AG04449 (cell line): Measurements from ENCODE around the gene SLC41A1.

Source experiments
- CTCF ChIA-PET: fragments of 350-600 bp; formaldehyde crosslinking; extraction: SDS; loops from one replicate; lab custom pipeline; 2021; ENCODE audit warnings: antibody characterized with exemption; lab: Yijun Ruan, JAX
- POLR2A ChIA-PET: fragments of 400-600, 350-600 bp; formaldehyde crosslinking; extraction: SDS; loops from one replicate; lab custom pipeline; 2020; ENCODE audit warnings: antibody characterized with exemption, inconsistent platforms; lab: Yijun Ruan, JAX
- DNase-seq: peaks from one replicate; pipeline ENCODE4 v3.0.0-alpha.2; 2010; ENCODE audit warnings: low read depth, low spot score
- H3K4me3 ChIP-seq: 2 replicates; pipeline ENCODE4 v1.5.1; 2011; ENCODE audit warnings: low read depth, mild to moderate bottlenecking, control low read depth, low read length
- CTCF ChIP-seq: IDR thresholded peaks from one replicate; pipeline ENCODE4 v1.5.1; 2011; ENCODE audit warnings: mild to moderate bottlenecking, moderate library complexity, low read length, control low read depth, inconsistent platforms; ENCODE audit not compliant: insufficient read depth; ENCODE audit errors: missing control alignments

Gene SLC41A1

GRCh38 chr1:205782627-205783432 is 30.2 kb downstream of the SLC41A1 start:
- ChIA-PET CTCF (interaction anchor here (0.7 to 2.4 kb wide), 8 partner anchors 8 to 205 kb away, joined by 3 to 22 read pairs (median 4); no protein-coding TSS in a partner anchor), POLR2A (no interaction called here)
- H3K4me3 ChIP-seq, result no peak overlapping the region
- TF ChIP-seq CTCF, result no peak
- no peak for DNase-seq

- POLR2A ChIA-PET, result no interaction called here
- TF ChIP-seq CTCF, result no peak
- no peak for DNase-seq
- CTCF ChIA-PET, result interaction anchor here (1.3 kb wide), 1 partner anchor 12 kb away, joined by 3 read pairs; no protein-coding TSS in a partner anchor
- no peak overlapping the region for H3K4me3 ChIP-seq
Observed at GRCh38 chr1:205780335-205780734, 32.7 kb downstream of the SLC41A1 start.

- ChIA-PET CTCF (interaction anchor here (1.4 to 4.3 kb wide), 2 partner anchors 14 to 200 kb away, joined by 3 to 19 read pairs; no protein-coding TSS in a partner anchor), POLR2A (no interaction called here)
- no peak for TF ChIP-seq CTCF
- no peak overlapping the region for H3K4me3 ChIP-seq
- no peak for DNase-seq
Observed at GRCh38 chr1:205777994-205778393, 35.0 kb downstream of the SLC41A1 start.

- DNase-seq, result no peak
- ChIA-PET POLR2A (interaction anchor here (1.0 kb wide), 1 partner anchor 9 kb away, joined by 4 read pairs; no protein-coding TSS in a partner anchor), CTCF (interaction anchor here (1.2 to 4.3 kb wide), 5 partner anchors 9 to 202 kb away, joined by 3 to 19 read pairs (median 6); partner anchors contain the start of gene NUCKS1)
- H3K4me3 ChIP-seq, result peak overlapping the region; percentile 82; the same call in 1 of the 2 replicates
- no peak for TF ChIP-seq CTCF
Observed at GRCh38 chr1:205775717-205776056, 37.3 kb downstream of the SLC41A1 start.

GRCh38 chr1:205775015-205775716 is 37.8 kb downstream of the SLC41A1 start, which contains the start of gene RAB29:
TSS of gene RAB29 (minus strand) at chr1:205775482. CDS start at chr1:205774956, 526 bp downstream.
- CTCF ChIA-PET, result interaction anchor here (0.7 to 4.3 kb wide), 6 partner anchors 17 to 202 kb away, joined by 3 to 19 read pairs (median 6); partner anchors contain the start of gene NUCKS1
- POLR2A ChIA-PET, result interaction anchor here (1.0 kb wide), 1 partner anchor 9 kb away, joined by 4 read pairs; no protein-coding TSS in a partner anchor
- H3K4me3 ChIP-seq, result peak within 1 kb of the TSS; percentile 82
- no peak for DNase-seq
- TF ChIP-seq CTCF, result no peak
